HepG2 (cell line): ENCODE results near the gene ECHS1. TPM values are rescaled to one million over a fixed set of nuclear protein-coding genes. Genes with fewer than 3 reads are reported as not detected.

ENCODE experiments used
- ATF7-NPFF ChIP-seq: sonication (generic); formaldehyde crosslinking; IDR thresholded peaks from 2 replicates; pipeline ENCODE4 v1.8.1; 2023; ENCODE audit warnings: mild to moderate bottlenecking, low read depth, missing genetic modification reagents, moderate library complexity
- NR2F6 ChIP-seq, 2 experiments: IDR thresholded peaks; 2 replicates each; pipeline ENCODE4 v1.6.1; 2016; ENCODE audit warnings: antibody characterized with exemption in 1 of 2, mild to moderate bottlenecking in 1 of 2
- PTBP1 ChIP-seq: fragments of 200-400 bp; formaldehyde crosslinking; IDR thresholded peaks from 2 replicates; pipeline ENCODE4 v1.6.1; 2018; ENCODE audit warnings: low read length, low read depth; ENCODE audit not compliant: poor library complexity, severe bottlenecking
- SAP130 ChIP-seq: IDR thresholded peaks from 2 replicates; pipeline ENCODE4 v1.6.1; 2016; ENCODE audit warnings: low read depth
- SIX1 ChIP-seq: sonication (generic); formaldehyde crosslinking; IDR thresholded peaks from 2 replicates; pipeline ENCODE4 v1.4.0; 2020; ENCODE audit warnings: missing genetic modification reagents, borderline replicate concordance
- SOX13 ChIP-seq, 3 experiments: fragments of 450-650 bp in 1 of 3; sonication (generic) in 1 of 3; formaldehyde crosslinking in 1 of 3; IDR thresholded peaks in 2 of 3; conservative IDR thresholded peaks in 1 of 3; 2 replicates each; pipeline versions ENCODE4 v1.5.0 to v1.6.1; 2016 to 2020; ENCODE audit warnings: antibody characterized with exemption in 1 of 3, mild to moderate bottlenecking in 1 of 3, missing compliant biosample characterization in 1 of 3, missing genetic modification reagents in 1 of 3, moderate library complexity in 1 of 3
- TBX2 ChIP-seq: sonication (generic); formaldehyde crosslinking; IDR thresholded peaks from 2 replicates; pipeline ENCODE4 v1.5.0; 2020; ENCODE audit warnings: missing genetic modification reagents, mild to moderate bottlenecking, borderline replicate concordance
- YY1 ChIP-seq: IDR thresholded peaks from 2 replicates; pipeline ENCODE4 v1.6.1; 2011; ENCODE audit warnings: low read length, low read depth, moderate library complexity, mild to moderate bottlenecking; ENCODE audit not compliant: insufficient read depth, insufficient replicate concordance
- ZMYM4 ChIP-seq: sonication (generic); formaldehyde crosslinking; IDR thresholded peaks from 2 replicates; pipeline ENCODE4 v1.8.1; 2023; ENCODE audit warnings: mild to moderate bottlenecking, missing genetic modification reagents
- ZNF225 ChIP-seq: sonication (generic); formaldehyde crosslinking; IDR thresholded peaks from 2 replicates; pipeline ENCODE4 v1.4.0; 2020; ENCODE audit warnings: mild to moderate bottlenecking, missing genetic modification reagents
- ZNF546 ChIP-seq: sonication (generic); formaldehyde crosslinking; conservative IDR thresholded peaks from 2 replicates; pipeline ENCODE4 v1.8.1; 2023; ENCODE audit warnings: mild to moderate bottlenecking, missing genetic modification reagents
- ZNF558 ChIP-seq: sonication (generic); formaldehyde crosslinking; IDR thresholded peaks from 2 replicates; pipeline ENCODE4 v1.9.0; 2022; ENCODE audit warnings: mild to moderate bottlenecking, missing genetic modification reagents, borderline replicate concordance
- ZNF563 ChIP-seq: sonication (generic); formaldehyde crosslinking; IDR thresholded peaks from 2 replicates; pipeline ENCODE4 v1.8.0; 2022; ENCODE audit warnings: mild to moderate bottlenecking, moderate library complexity, missing genetic modification reagents
- ZNF607 ChIP-seq: sonication (generic); formaldehyde crosslinking; IDR thresholded peaks from 2 replicates; pipeline ENCODE4 v1.5.1; 2020; ENCODE audit warnings: missing genetic modification reagents, mild to moderate bottlenecking, borderline replicate concordance
- ZNF737 ChIP-seq: sonication (generic); formaldehyde crosslinking; IDR thresholded peaks from 2 replicates; pipeline ENCODE4 v1.5.0; 2020; ENCODE audit warnings: missing genetic modification reagents, mild to moderate bottlenecking, borderline replicate concordance
- ZNF766 ChIP-seq: sonication (generic); formaldehyde crosslinking; IDR thresholded peaks from 2 replicates; pipeline ENCODE4 v1.5.0; 2020; ENCODE audit warnings: missing genetic modification reagents, borderline replicate concordance
- ZSCAN25 ChIP-seq: sonication (generic); formaldehyde crosslinking; IDR thresholded peaks from 2 replicates; pipeline ENCODE4 v1.8.0; 2022; ENCODE audit warnings: mild to moderate bottlenecking, missing genetic modification reagents
- polyA plus RNA-seq, 8 experiments: library from polyadenylated mRNA; depleted of rRNA in 3 of 8; stranded (reverse) in 7 of 8; unstranded in 1 of 8; fragments of >200 nt; fragmentation: Illumina TruSeq in 4 of 8; extraction: Trizol in 4 of 8; gene quantifications; 2 replicates each; pipeline versions ENCODE4 v1.2.1 to v1.2.3, GENCODE V29; 2011 to 2016; ENCODE audit warnings: low read depth in 4 of 8, missing spikeins in 1 of 8, mixed read lengths in 1 of 8; ENCODE audit not compliant: insufficient read depth in 1 of 8
- total RNA-seq, 5 experiments: library from RNA; depleted of rRNA; stranded (reverse); fragments of >200 nt; fragmentation: Illumina TruSeq; extraction: Trizol; gene quantifications; 2 replicates each; pipeline ENCODE4 v1.2.3, GENCODE V29; 2016; ENCODE audit warnings: low read depth in 1 of 5
- TF ChIP-seq, protein P1 (sequence below): sonication (generic); formaldehyde crosslinking; IDR thresholded peaks from 2 replicates; pipeline ENCODE4 v1.4.0; 2020; ENCODE audit warnings: mild to moderate bottlenecking, missing genetic modification reagents
- TF ChIP-seq, protein P2 (sequence below): sonication (generic); formaldehyde crosslinking; IDR thresholded peaks from 2 replicates; pipeline ENCODE4 v1.8.0; 2022; ENCODE audit warnings: mild to moderate bottlenecking, missing genetic modification reagents, borderline replicate concordance
- TF ChIP-seq, protein P3 (sequence below): sonication (generic); formaldehyde crosslinking; IDR thresholded peaks from 2 replicates; pipeline ENCODE4 v1.4.0; 2020; ENCODE audit warnings: missing genetic modification reagents
- TF ChIP-seq, protein P4 (sequence below): sonication (generic); formaldehyde crosslinking; conservative IDR thresholded peaks from 2 replicates; pipeline ENCODE4 v1.4.0; 2020; ENCODE audit warnings: missing genetic modification reagents

The ECHS1 gene
- total and polyA plus RNA-seq, 2 of the 13 experiments (the other 11 are each of a cell fraction or from before 2014, with no cell fraction given): 32.7 to 195 TPM

DNA sequence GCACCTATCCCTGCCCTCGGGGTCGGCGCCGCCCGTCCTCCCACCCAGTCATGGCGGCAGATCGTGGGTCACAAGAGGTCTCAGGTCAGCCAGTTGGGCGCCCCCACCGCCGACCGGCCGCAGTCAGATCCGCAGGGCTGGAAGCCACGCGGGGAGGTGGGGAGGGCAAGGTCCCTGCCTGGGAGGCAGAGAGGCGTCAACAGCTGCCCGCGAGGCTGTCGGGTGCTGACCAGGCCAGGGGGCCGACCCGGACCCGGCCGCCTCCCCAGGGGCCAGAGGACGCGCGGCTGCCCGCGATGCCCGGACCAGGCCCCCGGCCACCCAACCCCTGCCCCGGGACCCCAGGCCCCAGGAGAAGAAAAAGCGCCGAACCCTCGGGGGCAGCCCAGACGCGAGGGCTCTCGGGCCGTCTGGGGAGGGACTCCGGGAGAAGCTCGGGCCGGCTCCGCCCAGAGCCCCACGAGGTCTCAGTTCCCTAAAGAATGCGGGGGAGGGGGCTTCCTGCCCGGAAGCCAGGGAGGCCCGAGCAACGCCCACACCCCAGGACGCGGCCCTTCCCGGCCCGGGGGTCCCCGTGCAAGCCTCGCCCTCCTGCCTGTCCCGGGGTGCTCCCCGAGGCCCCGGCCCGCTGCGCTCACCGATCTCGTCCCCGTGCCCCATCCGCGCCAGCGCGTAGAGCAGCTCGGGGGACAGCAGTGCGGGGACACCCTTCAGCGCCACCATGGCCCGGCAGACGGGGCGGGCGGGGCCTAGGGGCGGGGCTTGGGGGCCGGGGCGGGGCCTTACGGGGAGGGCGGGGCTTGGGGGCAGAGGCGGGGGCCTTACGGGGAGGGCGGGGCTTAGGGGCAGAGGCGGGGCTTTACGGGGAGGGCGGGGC lies 15.6 kb downstream of the ECHS1 start, which contains the start of gene FUOM (continued):
- TF ChIP-seq, protein P1, sequence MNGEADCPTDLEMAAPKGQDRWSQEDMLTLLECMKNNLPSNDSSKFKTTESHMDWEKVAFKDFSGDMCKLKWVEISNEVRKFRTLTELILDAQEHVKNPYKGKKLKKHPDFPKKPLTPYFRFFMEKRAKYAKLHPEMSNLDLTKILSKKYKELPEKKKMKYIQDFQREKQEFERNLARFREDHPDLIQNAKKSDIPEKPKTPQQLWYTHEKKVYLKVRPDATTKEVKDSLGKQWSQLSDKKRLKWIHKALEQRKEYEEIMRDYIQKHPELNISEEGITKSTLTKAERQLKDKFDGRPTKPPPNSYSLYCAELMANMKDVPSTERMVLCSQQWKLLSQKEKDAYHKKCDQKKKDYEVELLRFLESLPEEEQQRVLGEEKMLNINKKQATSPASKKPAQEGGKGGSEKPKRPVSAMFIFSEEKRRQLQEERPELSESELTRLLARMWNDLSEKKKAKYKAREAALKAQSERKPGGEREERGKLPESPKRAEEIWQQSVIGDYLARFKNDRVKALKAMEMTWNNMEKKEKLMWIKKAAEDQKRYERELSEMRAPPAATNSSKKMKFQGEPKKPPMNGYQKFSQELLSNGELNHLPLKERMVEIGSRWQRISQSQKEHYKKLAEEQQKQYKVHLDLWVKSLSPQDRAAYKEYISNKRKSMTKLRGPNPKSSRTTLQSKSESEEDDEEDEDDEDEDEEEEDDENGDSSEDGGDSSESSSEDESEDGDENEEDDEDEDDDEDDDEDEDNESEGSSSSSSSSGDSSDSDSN: peak; percentile 88
- TF ChIP-seq ATF7-NPFF (CRISPR knock-in tag) (peak; percentile 58; the same call in 1 of the 2 replicates), SAP130 (peak; percentile 61), ZMYM4 (no peak), ZNF546 (CRISPR knock-in tag) (peak; percentile 22; the same call in 1 of the 2 replicates), TBX2 (CRISPR knock-in tag) (peak; percentile 38; the same call in 1 of the 2 replicates), ZSCAN25 (CRISPR knock-in tag) (peak; percentile 58; the same call in 1 of the 2 replicates), ZNF563 (CRISPR knock-in tag) (peak; percentile 92), SOX13 (IDR thresholded peaks at IDR 0.05) (no peak; the same call in 1 of the 2 replicates), SOX13 (CRISPR knock-in tag; conservative IDR thresholded peaks at IDR 0.05 in 1 of 2, IDR thresholded peaks at IDR 0.05 in 1 of 2) (no peak), YY1 (peak; percentile 64), NR2F6 (IDR thresholded peaks at IDR 0.05) (peak; percentile 27; the same call in 1 of the 2 replicates), NR2F6 (CRISPR knock-in tag; IDR thresholded peaks at IDR 0.05) (no peak; the same call in 1 of the 2 replicates), ZNF225 (CRISPR knock-in tag) (no peak; the same call in none of the 2 replicates), ZNF558 (CRISPR knock-in tag) (peak; percentile 67), SIX1 (CRISPR knock-in tag) (no peak), ZNF737 (CRISPR knock-in tag) (no peak), PTBP1 (peak; percentile 22), ZNF607 (peak; percentile 55; the same call in 1 of the 2 replicates), ZNF766 (CRISPR knock-in tag) (0 out of 2 replicates have a peak, but pooled peaks have one; percentile 50)
- TF ChIP-seq, protein P2, sequence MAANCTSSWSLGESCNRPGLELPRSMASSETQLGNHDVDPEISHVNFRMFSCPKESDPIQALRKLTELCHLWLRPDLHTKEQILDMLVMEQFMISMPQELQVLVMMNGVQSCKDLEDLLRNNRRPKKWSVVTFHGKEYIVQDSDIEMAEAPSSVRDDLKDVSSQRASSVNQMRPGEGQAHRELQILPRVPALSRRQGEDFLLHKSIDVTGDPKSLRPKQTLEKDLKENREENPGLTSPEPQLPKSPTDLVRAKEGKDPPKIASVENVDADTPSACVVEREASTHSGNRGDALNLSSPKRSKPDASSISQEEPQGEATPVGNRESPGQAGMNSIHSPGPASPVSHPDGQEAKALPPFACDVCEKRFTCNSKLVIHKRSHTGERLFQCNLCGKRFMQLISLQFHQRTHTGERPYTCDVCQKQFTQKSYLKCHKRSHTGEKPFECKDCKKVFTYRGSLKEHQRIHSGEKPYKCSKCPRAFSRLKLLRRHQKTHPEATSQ: peak; percentile 67; the same call in 1 of the 2 replicates
- TF ChIP-seq, protein P3, sequence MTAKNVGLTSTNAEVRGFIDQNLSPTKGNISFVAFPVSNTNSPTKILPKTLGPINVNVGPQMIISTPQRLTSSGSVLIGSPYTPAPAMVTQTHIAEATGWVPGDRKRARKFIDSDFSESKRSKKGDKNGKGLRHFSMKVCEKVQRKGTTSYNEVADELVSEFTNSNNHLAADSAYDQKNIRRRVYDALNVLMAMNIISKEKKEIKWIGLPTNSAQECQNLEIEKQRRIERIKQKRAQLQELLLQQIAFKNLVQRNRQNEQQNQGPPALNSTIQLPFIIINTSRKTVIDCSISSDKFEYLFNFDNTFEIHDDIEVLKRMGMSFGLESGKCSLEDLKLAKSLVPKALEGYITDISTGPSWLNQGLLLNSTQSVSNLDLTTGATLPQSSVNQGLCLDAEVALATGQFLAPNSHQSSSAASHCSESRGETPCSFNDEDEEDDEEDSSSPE (CRISPR knock-in tag): peak; percentile 49; the same call in 1 of the 2 replicates
- TF ChIP-seq, protein P4, sequence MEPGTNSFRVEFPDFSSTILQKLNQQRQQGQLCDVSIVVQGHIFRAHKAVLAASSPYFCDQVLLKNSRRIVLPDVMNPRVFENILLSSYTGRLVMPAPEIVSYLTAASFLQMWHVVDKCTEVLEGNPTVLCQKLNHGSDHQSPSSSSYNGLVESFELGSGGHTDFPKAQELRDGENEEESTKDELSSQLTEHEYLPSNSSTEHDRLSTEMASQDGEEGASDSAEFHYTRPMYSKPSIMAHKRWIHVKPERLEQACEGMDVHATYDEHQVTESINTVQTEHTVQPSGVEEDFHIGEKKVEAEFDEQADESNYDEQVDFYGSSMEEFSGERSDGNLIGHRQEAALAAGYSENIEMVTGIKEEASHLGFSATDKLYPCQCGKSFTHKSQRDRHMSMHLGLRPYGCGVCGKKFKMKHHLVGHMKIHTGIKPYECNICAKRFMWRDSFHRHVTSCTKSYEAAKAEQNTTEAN (CRISPR knock-in tag): no peak
